ENCODE results near the gene KBTBD6. TPM values are rescaled to one million over a fixed set of nuclear protein-coding genes. Genes with fewer than 3 reads are reported as not detected.
"Not testable (repeated sequence)": the region's sequence is repeated elsewhere in the genome, so short reads cannot be mapped to it uniquely, and the experiment has no call there.

KBTBD6 gene
- total RNA-seq, 1 donor from 2014 or later, result 9.8 TPM

DNA sequence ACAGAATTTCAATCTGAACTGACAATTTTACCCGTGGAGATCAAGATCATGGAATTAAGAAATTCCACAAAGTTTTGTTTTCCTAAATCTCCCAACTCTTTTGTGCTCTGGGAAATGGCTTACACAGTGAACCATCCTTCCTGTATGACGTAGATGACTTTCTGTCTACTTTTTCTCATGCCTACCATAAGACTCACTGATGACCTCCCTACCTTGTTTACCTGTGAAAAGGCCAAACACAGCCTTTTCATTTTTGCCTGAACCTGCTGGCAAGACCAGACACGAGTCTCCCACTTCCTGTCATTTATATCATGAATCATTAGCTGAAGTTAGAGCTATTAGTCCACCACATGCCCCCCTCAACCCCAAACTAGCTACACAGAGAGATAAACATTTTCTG is 4.6 kb upstream of the KBTBD6 start:
- intact Hi-C loops (cut with DNase I), result loop anchor here (10.0 kb wide), 1 partner anchor 68 kb away; no protein-coding TSS in a partner anchor
- ATAC-seq (no peak), DNase-seq (ENCODE audit: low spot score) (no peak)

- ATAC-seq (no peak), DNase-seq (ENCODE audit: low spot score) (no peak)
- intact Hi-C loops (cut with DNase I), result loop anchor here (10.0 kb wide), 1 partner anchor 68 kb away; no protein-coding TSS in a partner anchor
Measured at GRCh38 chr13:41136396-41137031, 3.9 kb upstream of the KBTBD6 start.

GRCh38 chr13:41133951-41134350 is 1.3 kb upstream of the KBTBD6 start:
- ATAC-seq, result no peak
- DNase-seq (ENCODE audit: low spot score), result no peak
- intact Hi-C loops (cut with DNase I), result loop anchor here (10.0 kb wide), 1 partner anchor 71 kb away; no protein-coding TSS in a partner anchor

GRCh38 chr13:41131660-41132511 is 716 bp downstream of the KBTBD6 start:
- DNase-seq (ENCODE audit: low spot score), result not testable (repeated sequence)
- peak; percentile 42 for ATAC-seq
- intact Hi-C loops (cut with DNase I), result loop anchor here (10.0 kb wide), 1 partner anchor 73 kb away; no protein-coding TSS in a partner anchor

DNA sequence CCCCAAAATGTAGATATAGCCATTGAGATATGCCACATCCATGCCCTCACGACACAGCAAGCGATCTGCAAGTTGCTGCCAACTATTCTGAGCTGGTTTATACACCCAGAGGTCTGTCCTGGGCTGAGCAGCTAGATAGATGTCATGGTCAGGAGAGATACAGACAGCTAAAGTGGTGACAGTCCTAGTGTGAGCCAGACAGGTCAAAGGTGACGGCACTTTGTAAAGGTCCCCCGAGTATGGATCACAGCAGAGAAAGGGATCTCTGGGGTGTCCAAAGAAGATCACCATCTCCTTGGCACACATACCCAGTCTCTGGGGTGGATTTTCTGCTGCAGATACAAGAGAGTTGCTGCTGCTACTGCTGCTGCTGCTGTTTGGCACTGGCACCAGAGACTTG is 1.4 kb downstream of the KBTBD6 start:
- ATAC-seq; DNase-seq (ENCODE audit: low spot score): not testable (repeated sequence)
- intact Hi-C loops (cut with DNase I), result loop anchor here (10.0 kb wide), 1 partner anchor 74 kb away; no protein-coding TSS in a partner anchor

- ATAC-seq (no peak), DNase-seq (ENCODE audit: low spot score) (no peak)
- intact Hi-C loops (cut with DNase I), result loop anchor here (10.0 kb wide), 1 partner anchor 74 kb away; no protein-coding TSS in a partner anchor
Measured at GRCh38 chr13:41130356-41130755, 2.2 kb downstream of the KBTBD6 start.

- no peak for ATAC-seq
- DNase-seq (ENCODE audit: low spot score), result no peak
- intact Hi-C loops (cut with DNase I), result no loop called here
Measured at GRCh38 chr13:41127701-41128100, 4.9 kb downstream of the KBTBD6 start.

- intact Hi-C loops (cut with DNase I), result no loop called here
- ATAC-seq (no peak), DNase-seq (ENCODE audit: low spot score) (no peak)
Measured at GRCh38 chr13:41122838-41123237, 9.8 kb downstream of the KBTBD6 start.

DNA sequence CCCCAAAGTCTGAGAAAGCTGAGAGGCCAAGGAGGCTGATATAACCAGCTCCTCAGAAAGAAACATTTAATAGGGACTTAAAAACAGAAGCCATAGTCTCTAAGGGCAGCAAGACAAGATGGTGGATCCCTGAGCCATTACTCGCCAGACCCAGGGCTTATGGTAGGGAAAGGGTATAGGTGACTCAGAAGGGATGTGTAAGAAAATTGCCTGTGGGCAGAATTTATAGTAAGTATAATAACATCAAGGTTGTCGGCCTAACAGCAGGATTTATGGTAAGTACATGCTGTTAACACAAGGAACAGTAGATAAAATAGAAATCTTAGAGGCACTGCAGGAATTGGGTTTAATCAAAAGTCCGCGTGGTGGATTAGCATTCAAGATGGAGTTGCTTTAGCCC is 14.7 kb downstream of the KBTBD6 start:
- DNase-seq (ENCODE audit: low spot score) (no peak), ATAC-seq (no peak)
- intact Hi-C loops (cut with DNase I), result no loop called here

DNA sequence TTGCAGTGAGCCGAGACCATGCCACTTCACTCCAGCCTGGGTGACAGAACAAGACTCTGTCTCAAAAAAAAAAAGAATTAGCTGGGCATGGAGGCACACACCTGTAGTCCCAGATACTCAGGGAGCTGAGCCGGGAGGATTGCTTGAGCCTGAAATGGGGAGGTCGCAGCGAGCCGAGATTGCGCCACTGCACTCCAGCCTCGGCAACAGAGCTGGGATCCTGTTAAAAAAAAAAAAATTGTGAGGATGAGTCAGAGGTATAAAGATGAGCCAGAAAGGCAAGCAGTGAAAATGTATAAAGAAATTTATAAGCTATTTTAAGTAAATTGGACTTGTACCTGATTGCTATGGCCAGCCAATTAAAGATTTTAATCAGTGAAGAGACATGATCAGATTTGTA is 21.1 kb downstream of the KBTBD6 start:
- no peak for ATAC-seq
- intact Hi-C loops (cut with DNase I), result no loop called here
- DNase-seq (ENCODE audit: low spot score), result no peak

GRCh38 chr13:41107584-41108014 is 25.0 kb downstream of the KBTBD6 start:
- intact Hi-C loops (cut with DNase I), result no loop called here
- no peak for ATAC-seq
- DNase-seq (ENCODE audit: low spot score), result no peak

DNA sequence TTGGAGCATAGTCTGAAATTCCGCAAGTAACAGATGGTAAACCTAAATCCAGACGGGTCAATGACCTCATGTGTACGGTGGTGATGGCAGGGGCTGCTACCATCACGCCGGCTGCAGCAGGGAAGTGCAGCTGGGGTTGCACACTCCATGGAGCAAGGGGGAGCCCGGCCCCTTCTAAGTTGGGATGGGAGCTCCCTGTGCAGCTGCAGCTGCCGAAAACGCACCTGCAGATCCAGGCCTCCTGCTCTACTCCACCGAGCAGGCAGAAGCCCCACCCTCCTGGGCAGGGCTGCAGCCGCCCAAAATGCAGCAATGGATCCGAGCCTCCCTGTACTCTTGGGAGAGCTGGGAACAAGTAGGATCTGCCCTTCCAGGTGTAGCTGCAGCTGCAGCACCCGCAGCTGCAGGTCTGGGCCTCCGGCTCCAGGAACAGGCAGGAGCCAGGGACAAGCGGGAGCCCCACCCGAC is 25.5 kb downstream of the KBTBD6 start:
- intact Hi-C loops (cut with DNase I), result no loop called here
- DNase-seq (ENCODE audit: low spot score) (no peak), ATAC-seq (no peak)

GRCh38 chr13:41099986-41100385 is 32.6 kb downstream of the KBTBD6 start:
- ATAC-seq, result no peak
- no peak for DNase-seq (ENCODE audit: low spot score)

DNA sequence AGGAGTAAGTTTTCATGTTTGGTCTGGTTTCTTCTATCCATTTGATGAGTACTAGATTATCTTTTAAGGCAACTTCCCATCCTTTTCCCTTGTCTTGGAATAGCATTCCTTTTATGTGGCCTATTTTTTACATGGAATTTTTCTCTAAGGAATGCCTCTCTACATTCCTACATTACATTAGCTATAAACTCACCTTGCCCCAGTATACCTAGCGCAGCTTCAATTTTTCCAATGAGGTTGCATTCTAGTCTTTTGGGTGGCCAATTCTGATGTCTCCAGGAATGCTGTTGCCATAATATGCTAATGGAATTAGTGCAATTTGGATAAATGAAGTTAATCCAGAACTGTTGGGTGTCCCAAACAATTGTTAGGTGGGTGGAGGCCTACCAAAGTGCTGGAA is 33.8 kb downstream of the KBTBD6 start:
- ATAC-seq, result no peak
- intact Hi-C loops (cut with DNase I), result no loop called here
- no peak for DNase-seq (ENCODE audit: low spot score)

More at GRCh38 chr13:41099986-41100385, 32.6 kb downstream of the KBTBD6 start:
- intact Hi-C loops (cut with DNase I), result no loop called here

DNA sequence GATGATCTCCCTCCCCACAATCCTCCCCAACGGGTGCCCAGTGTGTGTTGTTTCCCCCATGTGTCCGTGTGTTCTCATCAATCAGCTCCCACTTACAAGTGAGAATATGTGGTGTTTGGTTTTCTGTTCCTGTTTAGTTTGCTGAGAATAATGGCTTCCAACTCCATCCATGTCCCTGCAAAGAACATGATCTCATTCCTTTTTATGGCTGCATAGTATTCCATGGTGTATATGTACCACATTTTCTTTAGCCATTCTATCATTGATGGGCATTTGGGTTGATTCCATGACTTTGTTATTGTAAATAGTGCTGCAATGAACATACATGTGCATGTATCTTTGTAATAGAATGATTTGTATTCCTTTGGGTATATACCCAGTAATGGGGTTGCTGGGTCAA is 36.9 kb downstream of the KBTBD6 start:
- intact Hi-C loops (cut with DNase I); DNase-seq (ENCODE audit: low spot score); ATAC-seq: not testable (repeated sequence)

DNA sequence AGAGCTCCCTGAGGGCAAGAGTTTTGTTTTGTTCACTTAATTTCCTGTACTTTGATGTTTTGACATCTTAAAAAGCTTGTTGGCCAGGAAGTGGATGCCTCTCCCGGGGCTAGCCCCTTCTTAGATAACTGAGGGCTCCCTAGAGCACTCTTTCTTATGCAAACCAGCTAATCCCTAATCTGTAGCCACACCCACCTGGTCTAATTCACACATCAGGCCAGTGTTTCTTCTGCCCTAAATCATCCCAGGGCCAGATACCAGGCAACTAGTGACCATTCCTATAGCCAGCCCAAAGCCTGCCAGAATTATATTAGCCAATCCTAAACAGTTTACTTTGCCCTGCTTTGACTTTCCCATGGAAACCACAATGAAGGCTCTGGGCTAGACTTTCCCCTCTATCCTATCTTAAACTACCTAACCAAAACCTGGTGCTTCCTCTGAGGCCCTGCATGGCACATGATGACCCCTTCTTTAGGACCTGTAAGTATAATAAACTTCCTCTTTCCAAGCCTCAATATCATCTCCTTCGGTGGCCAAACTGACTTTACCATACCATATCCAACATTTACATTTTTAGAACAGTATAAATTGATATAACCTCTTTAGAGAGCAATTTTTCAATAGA is 46.5 kb downstream of the KBTBD6 start:
- no peak for ATAC-seq
- intact Hi-C loops (cut with DNase I), result no loop called here
- no peak for DNase-seq (ENCODE audit: low spot score)

DNA sequence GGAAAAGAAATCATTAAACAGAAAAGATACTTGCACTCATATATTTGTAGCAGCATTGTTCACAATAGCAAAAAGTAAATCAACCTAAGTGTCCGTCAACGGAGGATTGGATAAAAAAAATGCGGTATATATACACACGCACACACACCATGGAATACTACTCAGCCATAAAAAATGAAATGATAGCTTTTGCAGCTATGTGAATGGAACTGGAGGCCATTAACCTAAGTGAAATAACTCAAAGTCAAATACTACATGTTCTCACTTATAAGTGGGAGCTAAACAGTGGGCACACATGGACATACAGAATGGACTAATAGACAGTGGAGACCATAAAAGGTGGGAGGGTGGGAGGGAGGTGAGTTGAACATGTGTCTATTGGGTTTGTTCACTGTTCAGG is 52.9 kb downstream of the KBTBD6 start:
- intact Hi-C loops (cut with DNase I), result loop anchor here (10.0 kb wide), 1 partner anchor 145 kb away; no protein-coding TSS in a partner anchor
- DNase-seq (ENCODE audit: low spot score), result no peak
- no peak for ATAC-seq

All from sciatic nerve (tissue), 2 donors.